Measurements from ENCODE around the gene ETNPPL.

DNA sequence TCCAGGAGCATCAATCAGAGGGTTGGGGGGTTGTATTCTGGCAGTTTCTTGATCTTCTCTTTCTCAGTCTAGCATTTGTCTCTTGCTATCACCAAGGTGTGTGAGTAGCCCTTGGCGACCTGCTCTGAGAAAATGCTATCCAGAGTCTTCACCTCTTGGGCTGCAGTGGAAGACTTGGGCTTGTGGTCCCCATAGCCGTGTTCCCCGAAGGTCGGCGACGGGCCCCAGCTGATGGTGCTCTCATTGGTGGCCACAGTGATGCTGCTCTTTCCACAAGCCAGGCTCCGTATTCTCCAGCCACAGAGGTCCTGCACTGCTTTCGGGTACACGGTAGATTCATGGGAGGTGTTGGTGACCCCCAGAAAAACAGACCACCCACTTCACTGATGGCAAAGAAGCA lies 25.9 kb upstream of the ETNPPL start:
- TF ChIP-seq CTCF (IDR thresholded peaks at IDR 0.05; ENCODE audit: borderline replicate concordance, extremely low read depth, low read length, poor library complexity, severe bottlenecking) (no peak), EZH2 (IDR thresholded peaks at IDR 0.05; ENCODE audit: borderline replicate concordance, low read depth, low read length, severe bottlenecking) (no peak)

Measured in DND-41 (cell line).